Superior temporal gyrus (tissue), 1 donor: ENCODE measurements around the gene NHSL2.
A peak's percentile ranks its signal among the peaks of the same experiment; 100 is the strongest.

Source experiments
- DNase-seq: peaks from one replicate; pipeline ENCODE4 v3.0.0-alpha.2; 2016; ENCODE audit errors: extremely low spot score

NHSL2 gene

DNA sequence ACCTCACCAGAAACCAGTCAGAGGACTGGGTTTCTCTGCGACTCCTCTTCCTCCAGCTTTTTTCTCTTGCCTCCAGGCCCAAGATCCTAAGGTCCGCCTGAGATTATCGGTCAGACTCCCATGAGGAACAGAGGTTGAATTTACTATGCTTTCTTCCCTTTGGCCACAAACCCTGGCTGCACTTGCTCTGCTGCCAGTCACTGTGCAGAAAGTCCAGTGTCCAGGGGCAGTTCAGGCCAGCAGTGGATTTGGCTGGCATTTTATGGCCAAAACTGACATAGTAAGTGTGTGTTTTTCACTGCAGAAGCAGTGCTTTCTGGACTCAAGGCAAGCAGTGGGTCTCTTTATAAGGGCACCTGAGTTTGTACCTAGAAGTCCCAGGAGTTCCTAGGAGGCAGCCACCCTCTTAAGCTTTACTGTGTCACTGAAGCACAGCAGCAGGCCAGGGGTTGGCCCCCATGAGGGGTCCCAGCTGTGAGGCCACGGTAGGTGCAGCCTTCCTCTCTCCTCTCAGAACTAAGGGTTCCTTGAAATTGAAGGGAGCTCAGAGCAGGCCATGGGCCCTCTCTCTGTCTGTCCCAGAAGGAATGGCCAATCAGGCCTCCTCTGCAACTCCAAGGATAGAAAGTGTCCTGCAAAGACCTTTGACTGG lies 217.7 kb downstream of the NHSL2 start:
- DNase-seq, result no peak

DNA sequence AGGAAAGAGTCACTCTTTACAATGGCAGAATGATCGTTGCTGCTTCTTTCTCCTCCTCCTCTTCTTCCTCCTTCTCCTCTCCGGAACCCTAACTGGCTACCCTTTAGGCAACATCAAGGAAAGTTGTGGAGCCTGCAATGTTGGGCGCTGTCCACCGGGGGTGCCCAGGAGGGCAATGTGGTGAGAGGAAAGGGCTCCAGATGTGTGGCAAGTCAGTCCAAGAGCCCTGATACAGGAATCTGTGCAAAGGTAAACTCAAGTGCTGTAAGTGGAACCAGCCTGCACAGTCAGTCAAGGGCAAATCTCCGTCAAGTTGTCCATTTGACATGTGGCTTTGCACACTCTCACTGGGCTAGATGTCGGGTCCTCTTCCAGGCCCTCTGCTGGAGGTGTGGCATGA lies 218.2 kb downstream of the NHSL2 start:
- DNase-seq, result no peak

DNA sequence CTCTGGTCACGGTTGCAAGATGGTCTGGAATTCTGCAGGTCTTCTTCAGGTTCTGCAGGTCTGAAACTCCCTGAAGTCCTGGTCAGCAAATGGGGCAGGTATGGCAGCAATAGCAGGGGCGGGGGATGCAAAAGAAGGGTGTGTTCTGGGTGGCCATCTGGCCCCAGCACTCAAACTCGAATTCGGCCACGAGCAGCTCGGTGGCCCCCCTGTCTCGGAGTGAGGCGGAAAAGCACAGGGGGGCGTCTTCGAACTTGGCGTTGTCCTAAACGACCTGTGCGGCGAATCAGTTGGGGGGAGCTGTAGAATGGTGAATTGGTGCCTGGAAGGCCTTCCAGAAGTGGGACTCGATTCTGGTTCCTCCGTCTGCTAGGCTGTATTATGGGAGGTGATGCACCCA lies 219.0 kb downstream of the NHSL2 start:
- no peak for DNase-seq

DNA sequence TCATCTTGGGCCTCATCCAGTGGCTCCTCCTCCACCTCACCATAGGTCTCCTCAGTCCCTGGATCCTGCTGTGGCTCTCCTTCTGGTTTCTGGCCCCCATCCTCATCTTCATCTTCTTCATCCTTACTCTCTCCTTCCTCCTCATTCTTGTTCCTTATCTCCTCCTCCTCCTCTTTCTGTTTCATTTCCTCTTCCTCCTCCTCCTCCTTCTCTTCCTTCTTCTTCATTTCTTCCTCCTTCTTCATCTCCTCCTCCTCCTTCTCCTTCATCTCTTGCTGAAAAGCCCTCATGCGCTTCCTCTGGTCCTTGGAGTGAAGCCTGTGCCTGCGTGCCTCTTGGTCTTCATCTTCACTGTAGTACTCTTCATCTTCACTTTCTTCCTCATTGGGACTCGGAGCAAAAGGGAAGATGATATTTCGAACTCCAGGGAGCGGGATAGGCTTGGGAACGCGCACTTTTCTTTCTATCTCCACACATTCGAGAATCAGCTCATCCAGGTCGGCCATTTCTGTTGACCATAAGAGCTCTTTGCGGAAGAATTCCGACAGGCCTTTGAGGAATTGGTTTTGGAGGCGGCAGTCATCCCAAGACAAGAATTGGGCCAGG lies 219.6 kb downstream of the NHSL2 start:
- no peak for DNase-seq

DNA sequence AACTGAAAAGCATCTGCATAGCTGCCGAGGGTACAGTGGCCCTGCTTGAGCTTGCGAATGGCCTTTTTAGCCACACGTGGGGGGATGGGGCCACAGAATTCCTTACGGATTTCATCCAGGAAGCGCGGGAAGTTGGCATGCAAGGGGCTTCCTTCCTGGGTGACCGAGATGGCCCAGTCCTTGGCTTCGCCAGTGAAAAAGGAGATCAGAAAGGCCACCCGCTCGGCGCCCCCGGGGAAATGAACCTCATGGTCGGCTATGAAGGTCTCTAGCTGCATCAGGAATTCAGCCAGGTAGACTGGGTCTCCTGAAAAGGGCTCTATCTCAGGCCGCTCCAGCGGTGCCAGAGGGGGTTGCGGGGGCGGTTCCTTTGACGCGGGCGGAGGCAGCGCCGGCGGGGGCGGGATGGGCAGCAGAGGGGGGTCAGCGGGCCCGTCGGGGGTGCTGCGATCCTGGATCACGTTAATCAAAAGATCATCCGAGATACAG lies 220.2 kb downstream of the NHSL2 start:
- no peak for DNase-seq

DNA sequence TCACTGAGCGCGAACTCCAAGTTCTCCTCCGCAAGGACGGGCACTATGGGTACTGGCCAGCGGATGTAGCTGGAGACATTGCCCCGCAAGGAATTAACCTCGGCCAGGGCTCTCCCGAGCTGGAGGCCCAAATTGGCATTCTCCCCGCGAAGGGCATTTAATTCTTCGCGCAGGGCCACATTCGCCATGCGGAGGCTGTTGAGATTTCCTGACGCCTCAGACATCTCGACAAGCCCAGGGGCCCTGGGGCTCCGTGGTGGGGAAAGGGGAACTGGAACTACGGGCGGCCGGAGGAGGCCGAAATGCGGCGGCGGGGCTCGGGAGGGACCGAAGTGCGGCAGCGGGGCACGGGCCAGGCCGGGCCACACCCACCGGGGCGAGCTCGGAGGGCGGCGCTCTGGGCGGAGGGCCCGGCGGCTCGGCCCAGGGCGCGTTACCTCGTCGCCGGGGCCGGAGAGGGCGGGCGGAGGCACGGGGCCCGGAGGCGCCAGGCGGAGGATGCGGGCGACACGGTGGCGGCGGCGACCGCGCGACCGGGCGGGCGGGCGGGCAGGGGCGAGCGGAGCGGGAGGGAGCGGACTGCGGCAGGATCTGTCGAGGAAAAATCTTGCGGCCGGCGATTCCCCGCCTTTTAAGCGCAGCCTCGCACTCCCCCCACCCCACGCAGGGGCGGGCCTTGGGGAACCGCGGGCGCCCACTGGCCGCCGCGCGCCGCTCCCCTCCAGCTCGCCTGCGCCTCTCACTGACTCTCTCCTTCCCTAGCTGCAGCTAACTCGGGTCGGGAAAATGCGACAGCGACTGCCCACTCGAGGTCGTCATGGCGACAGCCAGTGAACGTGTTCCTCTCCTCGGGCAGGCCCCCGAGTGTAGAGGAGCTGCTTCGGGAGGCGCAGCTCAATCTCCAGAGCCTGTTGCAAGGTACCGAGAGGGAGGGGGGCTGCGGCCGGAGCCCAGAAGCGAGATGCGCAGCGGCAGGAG lies 221.0 kb downstream of the NHSL2 start, which contains the start of gene RTL5:
Gene RTL5 (minus strand): TSS at position 599 of the 978 bp plus-strand sequence.
- DNase-seq, result peak; percentile 82

DNA sequence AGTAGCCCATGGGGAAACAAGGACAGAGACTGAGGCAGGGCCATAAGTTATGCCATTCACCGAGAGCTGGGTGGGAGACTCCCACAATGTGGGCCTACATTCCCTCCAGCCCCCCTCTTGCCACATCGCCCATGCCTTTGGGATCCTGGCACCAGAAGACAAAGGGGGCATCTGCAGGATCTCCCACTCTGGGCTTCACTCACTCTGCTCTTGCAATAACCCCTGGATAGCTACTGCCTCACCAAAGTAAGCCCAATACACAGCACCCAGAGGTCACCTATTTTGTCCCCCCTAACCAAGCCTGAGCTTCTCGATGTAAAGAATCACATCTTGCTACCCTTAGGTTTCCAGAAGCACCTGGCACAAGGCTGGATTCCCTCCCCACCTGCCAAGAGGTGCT lies 221.8 kb downstream of the NHSL2 start:
- DNase-seq, result no peak

DNA sequence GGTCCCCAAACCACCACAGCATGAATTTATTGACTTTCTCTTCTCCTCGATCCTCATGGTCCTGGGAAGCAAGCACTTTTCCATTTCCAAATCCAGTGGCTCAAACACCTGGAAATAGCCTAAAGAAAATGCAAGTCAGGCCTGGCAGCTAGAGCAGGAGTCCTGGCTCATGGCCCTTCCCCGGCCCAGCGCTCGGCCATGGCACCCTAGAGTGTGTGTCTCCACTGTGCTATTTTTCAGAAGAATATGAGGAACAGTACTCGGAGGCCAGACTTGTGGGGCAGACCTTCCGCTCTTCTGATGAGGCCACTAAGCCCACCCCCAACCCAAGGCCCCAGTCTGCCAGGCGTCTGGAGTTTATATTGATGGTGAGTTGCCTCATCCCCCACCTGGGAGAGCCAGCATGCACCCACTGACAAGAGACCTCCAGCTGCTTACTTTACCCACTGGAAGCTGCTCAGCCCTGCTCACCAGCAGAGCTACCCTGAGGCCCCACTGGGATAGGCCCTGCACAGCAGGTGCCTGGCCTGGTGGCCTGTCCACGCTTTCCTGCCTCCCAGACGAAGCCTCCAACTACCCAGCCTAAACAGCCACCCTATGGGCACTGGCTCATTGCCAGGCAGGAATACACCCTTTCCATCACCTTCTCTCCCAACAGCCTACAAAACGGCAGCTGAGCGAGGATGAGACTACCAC lies 223.4 kb downstream of the NHSL2 start:
- no peak for DNase-seq

DNA sequence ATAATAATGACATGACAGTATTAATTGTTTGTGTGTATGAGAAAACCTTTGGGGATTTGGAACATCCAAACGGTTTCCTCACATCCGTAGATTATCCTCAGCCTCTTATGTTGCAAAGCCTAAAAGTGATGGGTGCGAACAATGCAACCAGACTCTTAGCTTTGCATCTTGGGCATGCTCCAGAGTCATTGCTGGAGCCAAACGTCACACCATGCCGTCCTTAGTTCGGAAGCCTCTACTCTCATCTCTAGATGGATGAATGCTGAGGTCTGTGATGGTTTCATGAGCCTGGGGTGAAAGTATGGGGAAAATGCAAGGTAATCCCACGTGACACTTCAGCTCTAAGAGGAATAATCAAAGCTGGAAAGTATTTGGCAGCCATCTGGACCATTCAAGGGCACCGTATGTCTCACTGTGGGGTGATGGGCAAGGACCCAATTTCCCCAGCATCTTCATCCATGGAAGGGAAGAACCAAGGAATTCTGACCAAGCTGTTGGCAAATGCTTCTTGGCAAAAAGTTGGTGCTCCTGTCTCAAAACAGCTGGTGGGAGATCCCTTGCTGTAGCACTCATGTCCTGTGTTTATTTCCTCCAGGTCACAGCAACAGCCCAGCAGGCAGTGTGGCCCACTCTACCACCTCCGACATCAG lies 227.3 kb downstream of the NHSL2 start:
- no peak for DNase-seq

DNA sequence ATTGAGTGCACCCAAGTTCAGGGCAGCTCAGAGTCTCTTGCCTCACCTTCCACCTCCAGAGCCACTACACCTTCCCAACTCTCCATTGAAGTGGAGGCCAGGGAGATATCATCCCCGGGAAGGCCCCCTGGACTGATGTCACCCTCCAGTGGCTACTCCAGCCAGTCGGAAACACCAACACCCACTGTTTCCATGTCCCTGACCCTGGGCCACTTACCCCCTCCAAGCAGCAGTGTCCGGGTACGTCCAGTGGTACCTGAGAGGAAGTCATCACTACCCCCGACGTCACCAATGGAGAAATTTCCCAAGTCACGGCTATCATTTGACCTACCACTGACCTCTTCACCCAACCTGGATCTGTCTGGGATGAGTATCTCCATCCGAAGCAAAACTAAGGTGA lies 228.9 kb downstream of the NHSL2 start:
- DNase-seq, result no peak

DNA sequence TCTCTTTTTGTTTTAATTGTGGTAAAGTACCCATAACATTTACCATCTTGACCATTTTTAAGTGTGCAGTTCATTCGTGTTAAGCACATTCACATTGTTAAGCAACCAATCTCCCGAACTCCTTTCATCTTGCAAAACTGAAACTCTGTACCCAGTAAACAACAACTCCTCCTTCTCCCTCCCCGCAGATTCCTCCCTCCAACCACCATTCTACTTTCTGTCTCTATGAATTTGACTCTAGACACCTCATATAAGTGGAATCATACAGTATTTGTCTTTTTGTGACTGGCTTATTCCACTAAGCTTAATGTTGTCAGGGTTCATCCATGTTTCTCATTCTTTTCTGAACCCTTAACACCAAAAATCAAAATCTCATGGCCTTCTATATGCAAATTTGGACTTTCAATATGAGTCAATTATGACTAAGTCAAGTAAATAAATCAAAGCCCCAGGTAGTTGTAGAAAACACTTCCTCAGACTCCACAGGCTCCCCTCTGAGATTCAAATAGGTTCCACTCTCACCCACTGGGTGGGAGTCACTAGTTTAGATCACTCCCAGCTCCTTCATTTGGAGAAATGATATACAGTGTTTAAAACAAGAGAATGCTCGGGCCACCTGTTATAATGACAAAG lies 230.8 kb downstream of the NHSL2 start:
- DNase-seq, result no peak

DNA sequence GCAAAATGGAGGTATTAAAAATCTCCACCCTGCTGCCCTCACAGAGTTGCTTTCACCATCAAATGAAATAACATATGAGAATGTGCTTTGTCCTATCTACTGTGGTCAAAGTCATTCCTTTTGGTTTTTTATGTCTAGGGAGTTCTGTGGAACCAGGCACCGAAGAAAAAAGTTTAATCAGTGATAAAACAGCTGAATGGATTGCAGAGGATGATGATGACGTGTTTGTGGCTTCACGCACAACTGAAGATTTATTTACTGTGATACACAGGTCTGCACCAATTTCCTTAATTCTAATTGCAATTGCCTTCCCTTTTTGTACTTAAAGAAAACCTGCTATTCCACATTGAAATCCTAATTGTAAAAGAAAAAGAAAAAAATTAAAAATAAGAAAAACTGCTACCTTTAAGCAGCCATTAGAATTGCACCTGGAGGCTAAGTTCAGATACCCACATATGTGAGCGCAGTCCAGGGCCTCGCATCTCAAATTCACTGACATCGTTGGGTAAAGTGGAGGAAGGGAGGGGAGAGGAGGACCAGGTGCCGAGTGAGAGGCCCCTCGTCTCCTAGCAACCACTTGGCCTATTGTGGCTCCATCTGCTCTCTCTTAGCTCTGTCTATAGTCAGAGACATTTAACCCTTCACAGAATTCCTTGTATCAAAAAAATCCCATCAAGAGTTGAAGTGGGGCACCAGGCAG lies 231.6 kb downstream of the NHSL2 start:
- no peak for DNase-seq

DNA sequence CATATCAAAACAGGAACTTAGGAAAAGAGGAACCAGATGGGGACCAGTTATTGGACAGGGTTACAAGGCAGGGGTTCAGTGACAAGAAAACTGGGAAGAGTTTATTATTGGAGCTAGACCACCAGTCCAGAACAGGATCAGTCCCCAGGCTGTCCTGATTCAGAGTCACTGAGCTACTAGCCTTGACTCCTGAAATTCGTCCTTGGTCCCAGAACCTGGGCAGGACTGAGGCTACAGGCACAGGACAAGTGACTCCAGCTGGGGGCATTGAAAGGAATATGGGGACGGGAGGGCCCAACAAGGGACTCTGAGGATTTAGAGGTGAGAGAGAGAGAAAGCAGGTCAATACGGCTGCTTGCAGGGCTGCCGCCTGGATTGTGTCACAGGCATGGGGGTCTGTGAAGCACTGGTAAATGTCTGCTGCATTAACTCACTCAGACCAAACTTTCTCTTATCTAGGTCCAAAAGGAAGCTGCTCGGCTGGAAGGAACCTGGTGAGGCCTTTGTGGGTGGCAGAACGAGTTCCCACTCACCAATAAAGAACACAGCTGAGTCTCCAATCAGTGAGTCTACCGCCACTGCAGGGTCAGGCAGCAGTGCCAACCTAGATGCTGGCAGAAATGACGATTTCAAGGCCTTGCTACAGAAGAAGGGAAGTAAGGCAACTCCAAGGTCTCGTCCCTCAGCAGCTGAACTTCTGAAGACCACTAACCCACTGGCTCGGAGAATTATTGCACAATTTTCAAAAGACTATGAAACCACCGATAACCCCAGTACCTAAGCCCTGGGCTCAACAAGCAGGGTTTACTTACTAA lies 232.4 kb downstream of the NHSL2 start:
- DNase-seq, result no peak

DNA sequence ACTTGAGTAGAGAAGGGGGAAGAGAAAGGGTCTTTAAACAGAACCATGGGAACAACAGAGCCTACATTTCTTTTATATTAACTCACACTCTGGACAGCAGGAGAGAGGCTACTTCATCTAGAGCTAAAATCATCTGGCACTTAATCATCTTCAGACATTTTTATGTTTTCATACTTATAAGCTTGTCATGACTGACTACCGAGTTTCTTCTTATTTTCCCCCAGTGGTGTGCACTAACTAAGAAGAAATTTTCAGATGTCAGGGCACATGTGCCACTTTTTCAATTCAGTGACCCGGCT lies 232.9 kb downstream of the NHSL2 start:
- DNase-seq, result no peak

DNA sequence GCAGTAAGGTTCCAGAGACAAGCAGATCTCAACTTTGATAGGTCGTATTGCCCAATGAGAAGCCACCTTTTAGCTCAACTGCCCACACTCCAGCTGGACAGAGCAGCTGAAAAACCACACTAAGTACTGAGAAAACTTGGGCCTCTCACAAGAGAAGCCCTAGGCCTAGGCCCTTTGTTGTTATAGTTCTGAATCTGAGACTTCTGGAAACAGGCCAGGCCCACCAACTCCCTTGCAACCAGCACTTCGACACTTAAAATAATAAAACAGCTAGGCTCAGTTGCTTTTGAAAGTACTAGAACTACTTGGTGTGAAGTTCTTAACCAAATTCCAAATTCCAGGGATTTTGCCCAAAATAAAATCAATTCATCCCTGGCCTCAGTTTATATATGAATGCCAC lies 234.5 kb downstream of the NHSL2 start:
- DNase-seq, result no peak

DNA sequence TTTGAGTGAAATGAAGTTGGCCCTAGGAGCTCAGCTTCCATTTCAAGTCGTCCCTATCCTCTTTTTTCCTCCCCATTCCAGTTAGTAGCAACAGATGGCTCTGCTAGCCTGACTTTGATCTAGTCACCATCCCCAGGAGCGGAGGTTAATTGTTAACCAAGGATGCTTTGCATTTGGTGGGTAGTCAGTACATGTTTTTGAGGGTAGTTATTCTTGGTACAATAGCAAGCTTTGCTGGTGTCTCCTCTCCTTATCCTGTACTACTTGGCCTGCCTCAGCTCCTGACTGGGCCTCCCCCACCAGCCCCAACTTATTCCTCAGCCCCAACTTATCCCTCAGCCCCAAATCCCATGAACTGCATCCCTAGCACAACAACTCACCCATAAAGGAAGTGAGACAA lies 235.9 kb downstream of the NHSL2 start:
- DNase-seq, result no peak

DNA sequence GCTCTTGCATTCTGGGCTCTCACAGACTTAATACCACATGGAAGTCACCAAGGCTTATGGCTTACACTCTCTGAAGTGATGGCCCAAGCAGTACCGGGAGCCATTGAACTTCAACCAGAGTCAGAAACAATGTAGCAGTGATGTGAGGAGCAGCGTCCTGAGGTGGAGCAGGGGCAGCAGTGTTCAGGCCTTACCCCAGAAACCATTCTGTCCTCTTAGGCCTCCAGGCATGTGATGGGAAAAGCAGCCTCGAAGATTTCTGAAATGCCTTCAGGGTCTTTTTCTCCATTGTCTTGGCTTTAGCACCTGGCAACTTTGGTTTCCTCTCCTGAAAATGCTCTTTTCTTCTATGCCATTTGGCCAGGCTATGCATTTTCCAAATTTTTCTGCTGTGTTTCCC lies 248.1 kb downstream of the NHSL2 start:
- no peak for DNase-seq

DNA sequence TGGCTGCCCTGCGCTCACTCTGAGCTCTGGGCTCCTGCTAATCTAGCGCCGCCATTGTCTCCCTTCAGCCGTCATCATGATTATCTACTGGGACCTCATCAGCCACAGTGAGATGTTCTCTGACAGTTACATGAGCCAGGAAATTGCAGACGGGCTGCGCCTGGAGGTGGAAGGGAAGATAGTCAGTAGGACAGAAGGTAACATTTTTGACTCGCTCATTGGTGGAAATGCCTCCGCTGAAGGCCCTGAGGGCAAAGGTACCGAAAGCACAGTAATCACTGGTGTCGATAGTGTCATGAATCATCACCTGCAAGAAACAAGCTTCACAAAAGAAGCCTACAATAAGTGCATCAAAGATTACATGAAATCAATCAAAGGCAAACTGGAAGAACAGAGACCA lies 249.1 kb downstream of the NHSL2 start:
- DNase-seq, result no peak

DNA sequence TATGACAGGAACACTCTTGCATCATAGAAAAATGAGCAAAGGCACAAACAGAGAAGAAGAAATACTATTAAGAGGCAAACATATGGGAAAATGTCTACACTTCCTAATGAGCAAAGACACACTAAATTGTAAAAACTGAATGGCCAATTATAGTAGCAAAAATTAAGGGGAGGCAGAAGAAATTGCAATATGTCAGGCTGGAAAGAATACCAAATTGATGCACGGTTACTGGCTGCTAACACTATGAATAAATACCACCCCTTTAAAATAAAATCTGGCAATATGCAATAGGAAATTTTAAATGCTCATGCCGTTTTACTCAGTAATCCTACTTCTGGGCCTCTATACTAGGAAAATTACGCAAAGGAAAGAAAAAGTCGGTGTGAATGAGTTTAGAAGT lies 254.9 kb downstream of the NHSL2 start:
- DNase-seq, result no peak
